Neural crest cell (in vitro differentiated cells): ENCODE results near the gene SLC25A36. TPM values are rescaled to one million over a fixed set of nuclear protein-coding genes. Genes with fewer than 3 reads are reported as not detected.

Experiments
- DNase-seq: peaks from one replicate; pipeline ENCODE4 v3.0.0; 2021; ENCODE audit warnings: low read depth, mixed read lengths, low spot score
- H3K27ac Mint-ChIP-seq: one replicate; pipeline ENCODE4 v1.8.0; 2021; ENCODE audit warnings: mild to moderate bottlenecking, mixed read lengths; ENCODE audit not compliant: unreplicated experiment
- H3K27me3 Mint-ChIP-seq: 2 replicates; pipeline ENCODE4 v1.8.0; 2021; ENCODE audit warnings: low read depth, mild to moderate bottlenecking, mixed read lengths
- H3K36me3 Mint-ChIP-seq: 2 replicates; pipeline ENCODE4 v1.8.0; 2021; ENCODE audit warnings: low read depth, mild to moderate bottlenecking, mixed read lengths
- H3K4me1 Mint-ChIP-seq: 2 replicates; pipeline ENCODE4 v1.8.0; 2021; ENCODE audit warnings: mixed read lengths
- H3K4me3 Mint-ChIP-seq: one replicate; pipeline ENCODE4 v1.8.0; 2021; ENCODE audit warnings: mild to moderate bottlenecking, mixed read lengths
- H3K9me3 Mint-ChIP-seq: 2 replicates; pipeline ENCODE4 v1.8.0; 2021; ENCODE audit warnings: mixed read lengths
- total RNA-seq: library from RNA; stranded (reverse); gene quantifications from 2 replicates; pipeline ENCODE4 v1.2.1, GENCODE V29; 2021
- TF ChIP-seq, protein P1 (sequence below): fragments of 200-600 bp; sonication (generic); conservative IDR thresholded peaks from 2 replicates; pipeline ENCODE4 v1.5.0; 2021; ENCODE audit warnings: antibody characterized with exemption, mild to moderate bottlenecking

The SLC25A36 gene
- total RNA-seq, 1 donor from 2014 or later = 71.2 TPM

DNA sequence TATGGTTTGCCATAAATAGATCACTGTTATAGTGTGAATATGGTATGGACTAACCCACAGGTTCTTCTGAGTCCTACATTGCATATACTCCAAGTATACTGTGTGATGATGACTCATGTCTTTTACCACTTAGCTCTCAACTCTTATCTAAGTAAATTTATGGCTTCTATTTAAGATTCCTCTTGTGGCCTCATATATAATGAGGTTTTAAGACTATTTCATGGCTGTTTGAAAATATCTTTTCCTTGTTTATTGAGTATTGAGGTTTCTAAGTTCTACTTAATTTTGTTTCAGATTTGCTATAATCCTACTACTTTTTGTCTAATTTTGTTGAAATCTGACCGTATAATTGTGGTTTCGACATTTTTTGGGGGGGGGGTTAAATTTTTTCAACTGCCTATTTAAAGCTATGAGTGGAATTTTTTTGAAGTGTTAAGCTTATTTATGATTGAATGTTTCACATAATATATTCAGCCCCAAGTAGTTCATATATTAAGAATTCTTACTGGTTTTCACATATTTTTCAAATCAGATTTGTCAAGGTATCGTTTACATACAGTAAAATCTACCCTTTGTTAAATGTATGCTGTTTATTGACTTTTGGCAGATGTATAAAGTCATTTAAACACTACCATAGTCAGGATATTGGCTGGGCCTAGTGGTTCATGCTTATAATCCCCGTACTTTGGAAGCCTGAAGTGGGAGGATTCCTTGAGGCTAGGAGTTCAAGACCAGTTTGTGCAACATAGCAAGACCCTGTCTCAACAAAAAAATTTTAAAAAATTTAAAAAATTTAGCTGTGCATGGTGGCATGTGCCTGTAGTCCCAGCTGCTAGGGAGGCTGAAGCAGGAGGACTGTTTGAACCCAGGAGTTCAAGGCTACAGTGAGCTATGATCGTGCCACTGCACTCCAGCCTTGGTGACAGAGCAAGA is 11.7 kb downstream of the SLC25A36 start:
- Mint-ChIP-seq H3K27ac (no peak overlapping the region), H3K4me3 (no peak overlapping the region), H3K4me1 (peaks cover 44% of the 10 kb centered on the region), H3K9me3 (no peaks in the 10 kb centered on the region), H3K27me3 (no peaks in the 10 kb centered on the region), H3K36me3 (no peaks in the 10 kb centered on the region)
- DNase-seq = no peak
- TF ChIP-seq, protein P1, sequence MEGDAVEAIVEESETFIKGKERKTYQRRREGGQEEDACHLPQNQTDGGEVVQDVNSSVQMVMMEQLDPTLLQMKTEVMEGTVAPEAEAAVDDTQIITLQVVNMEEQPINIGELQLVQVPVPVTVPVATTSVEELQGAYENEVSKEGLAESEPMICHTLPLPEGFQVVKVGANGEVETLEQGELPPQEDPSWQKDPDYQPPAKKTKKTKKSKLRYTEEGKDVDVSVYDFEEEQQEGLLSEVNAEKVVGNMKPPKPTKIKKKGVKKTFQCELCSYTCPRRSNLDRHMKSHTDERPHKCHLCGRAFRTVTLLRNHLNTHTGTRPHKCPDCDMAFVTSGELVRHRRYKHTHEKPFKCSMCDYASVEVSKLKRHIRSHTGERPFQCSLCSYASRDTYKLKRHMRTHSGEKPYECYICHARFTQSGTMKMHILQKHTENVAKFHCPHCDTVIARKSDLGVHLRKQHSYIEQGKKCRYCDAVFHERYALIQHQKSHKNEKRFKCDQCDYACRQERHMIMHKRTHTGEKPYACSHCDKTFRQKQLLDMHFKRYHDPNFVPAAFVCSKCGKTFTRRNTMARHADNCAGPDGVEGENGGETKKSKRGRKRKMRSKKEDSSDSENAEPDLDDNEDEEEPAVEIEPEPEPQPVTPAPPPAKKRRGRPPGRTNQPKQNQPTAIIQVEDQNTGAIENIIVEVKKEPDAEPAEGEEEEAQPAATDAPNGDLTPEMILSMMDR = no peak

DNA sequence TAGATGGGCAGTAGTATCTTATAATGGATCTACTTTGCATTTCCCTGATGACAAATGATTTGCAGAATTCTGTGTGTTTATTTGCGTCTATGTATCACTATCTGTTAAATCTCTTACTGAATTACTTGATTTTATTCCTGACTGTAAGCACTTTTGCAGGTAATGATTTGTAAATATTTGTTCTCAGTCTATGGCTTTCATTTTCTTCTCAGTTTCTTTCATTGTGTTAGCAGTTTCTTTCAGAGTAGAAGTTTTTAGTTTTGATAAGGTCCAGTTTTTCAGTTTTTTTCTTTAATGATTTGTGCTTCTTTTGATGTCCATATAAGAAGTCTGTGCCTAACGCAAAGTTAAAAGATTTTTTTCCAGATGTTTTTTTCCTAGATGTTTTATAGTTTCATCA is 12.9 kb downstream of the SLC25A36 start:
- no peak overlapping the region for H3K27ac Mint-ChIP-seq
- TF ChIP-seq, protein P1 = no peak
- H3K36me3 Mint-ChIP-seq = no peaks in the 10 kb centered on the region
- DNase-seq = no peak
- no peaks in the 10 kb centered on the region for H3K27me3 Mint-ChIP-seq
- no peak overlapping the region for H3K4me3 Mint-ChIP-seq
- H3K9me3 Mint-ChIP-seq = no peaks in the 10 kb centered on the region
- H3K4me1 Mint-ChIP-seq = peaks cover 39% of the 10 kb centered on the region

DNA sequence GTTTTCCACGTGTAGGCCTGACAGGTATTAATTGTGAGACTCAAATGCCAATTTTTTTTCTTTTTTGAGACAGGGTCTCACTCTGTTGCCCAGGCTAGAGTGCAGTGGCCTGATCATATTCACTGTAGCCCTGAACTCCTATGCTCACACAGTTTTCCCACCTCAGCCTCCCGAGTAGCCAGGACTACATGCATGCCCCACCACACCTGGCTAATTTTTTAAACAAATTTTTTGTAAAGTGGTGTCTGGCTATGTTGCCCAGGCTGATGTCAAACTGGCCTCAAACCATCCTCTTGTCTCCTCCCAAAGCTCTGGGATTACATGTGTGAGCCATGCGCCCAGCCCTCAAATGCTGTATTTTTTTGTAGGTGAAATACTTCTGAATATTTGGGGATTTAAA is 14.0 kb downstream of the SLC25A36 start:
- H3K4me1 Mint-ChIP-seq = peaks cover 30% of the 10 kb centered on the region
- no peak overlapping the region for H3K4me3 Mint-ChIP-seq
- no peaks in the 10 kb centered on the region for H3K9me3 Mint-ChIP-seq
- TF ChIP-seq, protein P1 = no peak
- H3K36me3 Mint-ChIP-seq = peaks cover 6% of the 10 kb centered on the region
- no peak overlapping the region for H3K27ac Mint-ChIP-seq
- no peak for DNase-seq
- no peaks in the 10 kb centered on the region for H3K27me3 Mint-ChIP-seq

DNA sequence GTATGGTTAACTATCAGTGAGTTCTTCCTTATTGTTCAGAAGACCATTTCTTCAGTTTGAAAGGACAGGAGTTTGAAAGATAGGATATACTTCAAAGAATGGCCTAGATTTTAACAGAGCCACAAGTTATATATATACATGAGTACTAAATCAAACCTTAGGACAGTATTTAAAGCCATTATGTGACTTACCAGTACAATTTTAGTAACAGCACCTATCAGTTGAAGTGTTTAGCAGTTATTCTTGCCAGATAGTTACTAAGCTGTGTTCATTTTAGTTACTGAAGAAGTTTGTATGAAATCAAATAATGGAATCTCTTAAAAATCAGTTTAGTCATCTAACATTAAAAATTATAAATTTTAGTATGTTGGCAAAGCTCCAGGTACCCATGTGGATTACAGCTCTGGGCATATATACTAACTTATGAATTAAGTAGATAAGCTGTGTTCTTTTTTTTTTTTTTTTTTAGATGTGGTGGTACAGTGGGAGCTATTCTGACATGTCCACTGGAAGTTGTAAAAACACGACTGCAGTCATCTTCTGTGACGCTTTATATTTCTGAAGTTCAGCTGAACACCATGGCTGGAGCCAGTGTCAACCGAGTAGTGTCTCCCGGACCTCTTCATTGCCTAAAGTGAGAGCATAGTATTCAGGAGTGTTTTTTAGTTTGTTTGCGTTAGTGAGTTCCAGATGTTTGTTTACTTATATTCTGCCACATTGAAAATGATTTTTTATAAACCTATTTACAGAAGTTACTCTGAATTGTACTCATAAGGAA is 14.6 kb downstream of the SLC25A36 start:
- TF ChIP-seq, protein P1 = no peak
- H3K27me3 Mint-ChIP-seq = no peaks in the 10 kb centered on the region
- DNase-seq = no peak
- H3K4me3 Mint-ChIP-seq = no peak overlapping the region
- H3K4me1 Mint-ChIP-seq = peaks cover 24% of the 10 kb centered on the region
- H3K9me3 Mint-ChIP-seq = no peaks in the 10 kb centered on the region
- no peak overlapping the region for H3K27ac Mint-ChIP-seq
- peaks cover 6% of the 10 kb centered on the region for H3K36me3 Mint-ChIP-seq

DNA sequence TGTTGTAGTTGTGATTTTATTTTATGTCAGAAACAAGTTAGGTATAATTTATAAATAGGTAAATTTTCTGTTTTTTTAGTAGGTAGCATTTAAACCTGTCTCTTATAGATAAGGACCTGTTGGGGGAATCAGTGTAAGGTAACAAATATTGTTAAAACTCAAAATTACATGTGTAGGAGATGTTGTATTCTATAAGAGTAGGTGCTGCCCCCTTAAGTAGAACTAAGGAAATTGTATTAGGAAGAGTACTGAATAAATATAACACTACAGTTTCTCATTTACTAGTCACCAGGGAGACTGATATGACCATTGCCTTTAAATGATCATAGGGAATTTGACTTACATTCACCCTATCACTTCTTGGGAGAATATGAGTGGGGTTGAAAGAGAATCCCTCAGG is 31.2 kb downstream of the SLC25A36 start:
- DNase-seq = no peak
- Mint-ChIP-seq H3K9me3 (no peaks in the 10 kb centered on the region), H3K4me3 (no peak overlapping the region), H3K4me1 (no peaks in the 10 kb centered on the region), H3K36me3 (peaks cover 6% of the 10 kb centered on the region), H3K27ac (no peak overlapping the region), H3K27me3 (no peaks in the 10 kb centered on the region)
- TF ChIP-seq, protein P1 = peak; percentile 61
